Epidermal melanocyte (primary cell): ENCODE measurements around the gene SLC12A9.

Source experiments
- DNase-seq: peaks from one replicate; pipeline ENCODE4 v3.0.0; 2011; ENCODE audit warnings: low spot score; ENCODE audit not compliant: insufficient read length

Gene SLC12A9

DNA sequence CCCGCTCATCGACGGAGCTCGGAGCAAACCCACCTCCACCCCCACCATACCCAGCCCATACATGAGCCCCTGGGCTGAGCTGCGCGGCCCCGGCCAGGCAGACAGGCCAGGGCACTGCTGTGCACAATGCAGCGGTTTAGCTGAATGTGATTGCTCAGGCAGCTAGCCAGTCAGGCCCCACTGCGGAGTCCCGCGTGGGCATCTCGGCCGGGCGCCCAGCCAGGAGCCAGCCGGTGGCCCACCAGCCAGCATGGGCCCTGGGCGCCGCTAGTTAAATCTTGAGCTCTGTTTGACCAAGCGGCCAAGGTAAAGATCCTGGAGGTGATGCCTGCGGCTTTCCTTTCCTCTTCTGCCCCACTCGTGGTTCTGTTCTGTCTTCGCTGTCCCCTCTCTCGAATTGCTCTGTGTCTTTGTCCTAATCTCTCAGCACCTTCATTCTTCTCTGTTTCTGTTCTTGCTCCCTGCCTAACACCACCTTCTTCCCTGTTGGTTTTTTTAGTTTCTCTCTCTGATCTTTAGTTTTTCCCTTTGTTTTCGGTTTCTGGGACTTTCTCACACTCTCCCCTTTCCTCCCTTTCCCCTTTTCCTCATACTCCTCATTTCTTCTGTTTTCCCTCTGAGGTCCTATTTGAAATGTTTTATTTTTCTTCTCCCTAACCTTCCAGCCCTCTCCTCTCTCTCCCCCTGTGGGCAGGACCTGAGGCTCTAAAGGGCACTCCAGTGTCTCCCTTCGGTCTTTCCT is 30.4 kb downstream of the SLC12A9 start:
- no peak for DNase-seq

DNA sequence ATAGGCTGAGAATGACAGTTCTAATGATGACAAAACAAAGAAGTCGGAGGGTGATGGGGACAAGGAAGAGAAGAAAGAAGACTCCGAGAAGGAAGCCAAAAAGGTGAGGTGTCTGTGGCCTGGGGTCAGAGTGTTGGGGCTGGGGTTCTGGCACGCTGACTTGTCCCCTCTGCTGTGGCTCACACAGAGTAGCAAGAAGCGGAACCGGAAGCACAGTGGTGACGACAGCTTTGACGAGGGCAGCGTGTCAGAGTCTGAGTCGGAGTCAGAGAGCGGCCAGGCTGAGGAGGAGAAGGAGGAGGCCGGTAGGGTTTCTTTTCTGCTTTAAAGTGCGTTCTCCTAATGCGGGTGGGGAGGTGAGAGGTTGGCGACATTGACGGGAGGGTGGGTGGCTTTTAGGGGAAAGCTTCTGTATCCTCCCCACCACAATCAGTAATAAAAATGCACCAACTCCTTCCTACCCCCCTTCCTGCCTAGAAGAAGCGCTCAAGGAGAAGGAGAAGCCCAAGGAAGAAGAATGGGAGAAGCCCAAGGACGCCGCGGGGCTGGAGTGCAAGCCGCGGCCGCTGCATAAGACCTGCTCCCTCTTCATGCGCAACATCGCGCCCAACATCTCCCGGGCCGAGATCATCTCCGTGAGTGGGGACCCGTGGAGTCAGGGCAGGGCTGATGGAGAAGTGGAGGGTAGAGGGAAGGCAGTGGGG is 32.4 kb downstream of the SLC12A9 start:
- DNase-seq: no peak

DNA sequence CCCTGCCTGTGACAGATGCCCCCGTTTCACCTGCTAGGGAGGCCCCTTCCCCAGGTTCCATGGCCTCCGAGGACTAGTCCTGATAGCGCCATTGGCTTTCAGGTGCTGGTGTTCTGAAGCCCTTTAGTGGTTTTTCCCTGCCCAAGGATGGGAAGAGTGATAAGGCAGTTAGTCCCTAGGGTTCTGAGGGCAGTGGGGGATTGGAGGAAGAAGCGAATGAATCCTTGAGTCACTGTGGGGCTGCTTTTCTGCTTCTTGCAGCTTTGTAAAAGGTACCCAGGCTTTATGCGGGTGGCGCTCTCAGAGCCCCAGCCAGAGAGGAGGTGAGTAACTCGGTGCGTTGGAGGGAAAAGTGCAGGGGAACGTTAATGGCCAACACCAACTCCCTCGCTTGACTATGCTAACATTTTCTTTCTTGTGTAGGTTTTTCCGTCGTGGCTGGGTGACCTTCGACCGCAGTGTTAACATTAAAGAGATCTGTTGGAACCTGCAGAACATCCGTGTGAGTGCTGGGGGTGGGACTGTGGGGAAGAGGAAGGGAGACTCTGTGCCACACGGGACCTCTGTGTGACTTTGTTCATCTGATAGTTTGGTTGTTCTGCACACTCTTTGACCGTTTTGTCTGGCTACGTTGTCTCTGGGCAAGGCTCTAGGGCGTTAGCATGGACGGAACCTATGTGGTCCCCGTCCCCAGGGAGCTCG is 33.1 kb downstream of the SLC12A9 start:
- DNase-seq: no peak

DNA sequence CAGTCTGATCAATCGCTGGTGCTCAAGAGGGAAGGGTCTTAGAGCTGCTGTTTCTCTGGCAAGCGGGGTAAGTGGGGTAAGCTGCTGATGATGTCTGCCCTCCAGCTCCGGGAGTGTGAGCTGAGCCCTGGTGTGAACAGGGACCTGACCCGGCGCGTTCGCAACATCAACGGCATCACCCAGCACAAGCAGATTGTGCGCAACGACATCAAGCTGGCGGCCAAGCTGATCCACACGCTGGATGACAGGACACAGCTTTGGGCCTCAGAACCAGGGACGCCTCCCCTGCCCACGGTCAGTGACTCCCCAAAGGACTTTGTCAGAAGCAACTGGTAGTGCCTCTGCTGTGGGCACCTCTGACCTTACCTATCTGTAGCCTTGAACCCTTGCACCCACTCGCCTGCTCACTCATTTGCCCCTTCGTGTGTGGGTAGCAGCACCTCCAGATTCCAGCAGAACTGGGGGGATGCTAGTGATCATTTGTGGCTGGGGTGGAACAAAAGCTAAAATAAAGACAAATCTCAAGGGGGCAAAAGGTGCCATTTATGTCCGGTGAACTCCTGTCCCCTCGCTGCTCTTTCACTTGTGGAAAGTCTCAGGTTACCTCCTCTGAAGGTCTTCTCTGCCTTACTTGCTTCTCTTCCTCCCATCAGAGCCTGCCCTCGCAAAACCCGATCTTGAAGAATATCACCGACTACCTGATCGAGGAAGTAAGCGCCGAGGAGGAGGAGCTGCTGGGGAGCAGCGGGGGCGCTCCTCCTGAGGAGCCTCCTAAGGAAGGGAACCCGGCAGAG is 33.8 kb downstream of the SLC12A9 start:
- DNase-seq: no peak

DNA sequence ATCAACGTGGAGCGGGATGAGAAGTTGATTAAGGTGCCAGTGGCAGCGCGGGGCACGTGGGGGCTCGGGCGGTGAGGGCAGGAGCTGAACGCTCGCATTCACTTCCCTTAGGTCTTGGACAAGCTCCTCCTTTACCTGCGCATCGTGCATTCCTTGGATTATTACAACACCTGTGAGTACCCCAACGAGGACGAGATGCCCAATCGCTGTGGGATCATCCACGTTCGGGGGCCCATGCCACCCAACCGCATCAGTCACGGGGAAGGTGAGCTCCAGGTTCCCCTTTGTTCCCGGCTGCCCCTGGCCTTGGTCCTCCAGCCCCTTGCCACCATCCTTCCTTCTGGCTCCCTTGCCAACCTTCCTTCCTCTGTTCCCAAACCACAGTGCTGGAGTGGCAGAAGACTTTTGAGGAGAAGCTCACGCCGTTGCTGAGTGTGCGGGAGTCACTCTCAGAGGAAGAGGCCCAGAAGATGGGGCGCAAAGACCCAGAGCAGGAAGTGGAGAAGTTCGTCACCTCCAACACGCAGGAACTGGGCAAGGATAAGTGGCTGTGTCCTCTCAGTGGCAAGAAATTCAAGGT is 34.5 kb downstream of the SLC12A9 start:
- DNase-seq: no peak

DNA sequence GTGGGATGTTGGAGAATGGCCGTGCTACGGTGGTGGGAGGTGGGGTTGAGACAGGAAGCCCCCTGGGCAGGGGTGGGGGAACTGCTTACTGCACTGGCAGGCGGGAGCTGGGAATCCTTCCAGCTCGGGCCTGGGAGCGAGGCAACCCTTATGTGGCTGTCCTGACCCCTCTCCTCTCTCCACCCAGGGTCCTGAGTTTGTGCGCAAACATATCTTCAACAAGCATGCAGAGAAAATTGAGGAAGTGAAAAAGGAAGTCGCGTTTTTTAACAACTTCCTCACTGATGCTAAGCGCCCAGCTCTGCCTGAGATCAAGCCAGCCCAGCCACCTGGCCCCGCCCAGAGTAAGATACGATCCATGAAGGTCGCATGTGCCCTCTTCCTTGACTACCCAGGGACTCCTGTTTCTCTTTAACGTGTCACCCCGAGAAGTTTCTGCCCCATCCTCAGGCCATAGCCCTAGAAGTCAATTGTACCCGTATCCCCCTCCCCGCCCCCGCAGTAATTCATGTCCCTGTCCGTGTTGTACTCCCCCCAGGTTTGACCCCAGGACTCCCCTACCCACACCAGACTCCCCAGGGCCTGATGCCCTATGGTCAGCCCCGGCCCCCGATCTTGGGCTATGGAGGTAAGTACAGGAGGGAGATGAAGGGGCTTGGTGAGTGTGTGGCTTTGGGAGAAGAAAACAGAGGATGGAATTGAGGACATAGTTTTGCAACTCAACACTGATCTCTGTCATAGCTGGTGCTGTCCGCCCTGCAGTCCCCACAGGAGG is 35.2 kb downstream of the SLC12A9 start:
- no peak for DNase-seq

DNA sequence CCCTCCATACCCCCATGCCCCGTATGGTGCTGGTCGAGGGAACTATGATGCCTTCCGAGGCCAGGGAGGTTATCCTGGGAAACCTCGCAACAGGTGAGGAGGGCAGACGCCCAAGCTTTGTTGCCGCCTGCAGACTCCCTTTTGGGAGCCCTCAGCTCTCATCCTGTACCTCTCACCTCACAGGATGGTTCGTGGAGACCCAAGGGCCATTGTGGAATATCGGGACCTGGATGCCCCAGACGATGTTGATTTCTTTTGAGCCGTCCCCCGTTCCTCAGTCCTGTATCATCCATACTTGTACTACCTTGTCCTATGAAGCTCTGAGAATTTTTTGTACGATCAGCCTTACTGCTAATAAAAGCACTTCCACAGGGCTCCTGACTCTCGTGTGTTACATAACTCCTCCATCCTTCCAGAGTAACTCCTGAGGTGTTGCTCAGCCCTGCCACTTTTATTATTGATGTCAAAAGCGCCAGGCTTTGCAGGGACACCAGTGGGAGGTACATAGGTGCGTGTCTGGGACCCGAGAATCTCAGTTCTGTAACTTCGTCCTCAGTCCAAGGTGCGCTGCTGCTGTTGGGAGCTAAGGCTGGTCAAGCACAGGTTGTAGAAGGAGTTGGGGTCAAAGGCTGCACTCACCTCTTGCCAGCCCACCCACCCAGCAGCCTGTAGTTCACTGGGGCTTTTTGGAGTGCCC is 35.9 kb downstream of the SLC12A9 start:
- no peak for DNase-seq

DNA sequence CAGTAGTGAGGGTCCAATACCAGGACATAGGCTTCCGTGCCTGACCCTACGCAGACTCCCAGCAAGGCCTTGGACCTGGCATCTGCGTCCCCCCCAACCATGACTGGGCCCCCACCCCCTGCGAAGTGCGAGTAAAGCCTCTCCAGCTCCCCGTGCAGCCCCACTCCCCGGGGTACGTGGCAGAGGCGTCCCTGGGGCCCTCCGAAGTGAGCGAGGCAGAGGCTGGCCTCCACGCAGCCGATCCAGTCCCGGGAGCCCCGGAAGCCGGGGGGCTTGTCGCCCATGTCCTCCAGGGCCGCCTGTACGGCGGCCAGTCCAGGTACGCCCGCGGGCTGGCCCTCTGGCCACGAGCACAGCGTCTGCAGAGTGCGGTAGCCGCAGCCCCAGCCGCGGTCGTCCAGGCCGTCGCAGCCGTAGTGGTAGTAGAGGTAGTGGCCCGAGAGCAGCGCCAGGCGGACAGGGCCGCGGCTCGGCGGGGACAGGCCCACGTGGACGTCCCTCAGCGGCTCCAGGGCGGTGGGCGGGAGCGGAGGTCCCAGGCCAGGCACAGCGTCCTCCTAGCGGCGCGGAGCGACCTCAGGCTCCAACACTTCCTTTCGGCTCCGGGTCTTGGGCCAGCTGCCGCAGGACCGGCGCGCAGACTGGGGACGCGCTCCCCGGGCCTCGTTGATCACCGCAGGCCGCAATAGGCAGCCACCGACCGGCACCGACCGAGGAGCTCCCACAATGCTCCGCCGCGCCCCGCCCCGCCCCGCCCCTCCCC is 36.7 kb downstream of the SLC12A9 start, which contains the start of gene UFSP1:
UFSP1 (minus strand) TSS at position 728 of the 763 bp plus-strand sequence; CDS start at position 284, 444 bp downstream.
- DNase-seq: no peak

DNA sequence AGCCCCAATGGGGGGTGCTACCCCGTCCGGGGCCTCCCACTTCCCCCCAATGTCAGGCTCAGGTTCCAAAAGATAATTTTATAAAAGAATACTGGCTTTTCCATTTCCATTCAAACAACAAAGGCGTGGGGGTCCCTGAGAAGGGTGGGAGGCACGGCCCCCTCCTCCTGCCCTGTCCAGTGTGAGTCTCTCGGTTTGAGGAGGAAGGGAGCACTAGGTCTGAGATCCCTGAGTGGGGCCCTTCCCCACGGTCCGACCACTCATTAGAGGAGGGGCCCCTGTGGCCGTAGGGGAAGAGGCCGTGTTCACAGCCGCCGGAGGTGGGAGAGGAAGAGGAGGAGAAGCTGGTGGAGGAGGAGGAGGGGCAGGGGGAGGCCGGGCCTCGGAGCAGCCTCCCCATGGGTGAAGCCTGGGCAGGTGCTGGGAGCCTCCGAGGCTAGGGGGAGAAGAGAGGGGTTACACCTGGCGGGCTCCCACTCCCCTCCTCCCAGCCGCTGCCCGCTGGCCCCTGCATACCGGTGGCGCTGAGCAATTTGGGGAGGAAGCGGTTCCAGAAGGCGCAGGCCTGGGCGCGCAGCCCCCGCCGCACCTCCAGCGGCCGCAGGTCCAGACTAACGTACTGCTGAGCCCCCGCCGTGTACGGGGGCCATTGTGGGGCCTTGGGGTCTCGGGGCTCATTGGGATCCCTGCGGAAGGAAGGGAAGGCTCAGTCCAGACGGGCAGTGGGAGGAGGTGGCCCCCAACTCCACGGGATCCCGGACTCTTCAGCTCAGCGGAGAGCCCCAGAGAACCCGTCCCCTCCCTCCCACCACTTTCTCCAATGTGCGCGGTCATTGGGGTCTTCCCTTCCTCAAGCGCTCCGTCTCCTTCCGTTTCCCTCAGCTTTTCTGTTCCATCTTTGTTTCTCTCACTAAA is 38.4 kb downstream of the SLC12A9 start:
- DNase-seq: no peak

DNA sequence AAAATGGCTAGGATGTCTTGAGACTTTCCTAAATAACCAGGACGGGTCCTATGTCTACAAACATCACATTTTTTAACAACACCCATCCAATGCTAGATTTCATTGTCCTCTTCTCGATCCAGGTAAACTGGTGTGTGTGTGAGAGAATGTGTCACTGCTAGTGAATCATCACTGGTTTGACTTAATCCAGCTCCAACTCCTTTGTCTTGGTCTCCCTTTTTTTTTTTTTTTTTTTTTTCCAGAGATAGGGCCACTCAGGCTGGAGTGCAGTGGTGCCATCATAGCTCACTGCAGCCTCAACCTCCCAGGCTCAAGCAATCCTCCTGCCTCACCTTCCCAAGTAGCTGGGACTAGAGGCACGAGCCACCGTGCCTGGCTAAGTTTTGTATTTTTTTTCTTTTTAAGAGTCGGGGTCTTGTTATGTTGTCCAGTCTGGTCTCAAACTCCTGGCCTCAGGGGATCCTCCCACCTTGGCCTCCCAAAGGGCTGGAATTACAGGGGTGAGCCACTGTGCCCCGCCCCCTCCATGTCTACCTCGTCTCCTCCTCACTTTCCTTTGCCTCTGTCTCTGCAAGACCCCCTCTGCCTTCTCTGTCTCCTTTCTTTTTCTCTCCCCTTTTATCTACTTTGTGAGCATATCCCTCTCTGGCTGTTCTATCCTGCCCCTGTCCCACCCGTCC is 39.2 kb downstream of the SLC12A9 start:
- no peak for DNase-seq

DNA sequence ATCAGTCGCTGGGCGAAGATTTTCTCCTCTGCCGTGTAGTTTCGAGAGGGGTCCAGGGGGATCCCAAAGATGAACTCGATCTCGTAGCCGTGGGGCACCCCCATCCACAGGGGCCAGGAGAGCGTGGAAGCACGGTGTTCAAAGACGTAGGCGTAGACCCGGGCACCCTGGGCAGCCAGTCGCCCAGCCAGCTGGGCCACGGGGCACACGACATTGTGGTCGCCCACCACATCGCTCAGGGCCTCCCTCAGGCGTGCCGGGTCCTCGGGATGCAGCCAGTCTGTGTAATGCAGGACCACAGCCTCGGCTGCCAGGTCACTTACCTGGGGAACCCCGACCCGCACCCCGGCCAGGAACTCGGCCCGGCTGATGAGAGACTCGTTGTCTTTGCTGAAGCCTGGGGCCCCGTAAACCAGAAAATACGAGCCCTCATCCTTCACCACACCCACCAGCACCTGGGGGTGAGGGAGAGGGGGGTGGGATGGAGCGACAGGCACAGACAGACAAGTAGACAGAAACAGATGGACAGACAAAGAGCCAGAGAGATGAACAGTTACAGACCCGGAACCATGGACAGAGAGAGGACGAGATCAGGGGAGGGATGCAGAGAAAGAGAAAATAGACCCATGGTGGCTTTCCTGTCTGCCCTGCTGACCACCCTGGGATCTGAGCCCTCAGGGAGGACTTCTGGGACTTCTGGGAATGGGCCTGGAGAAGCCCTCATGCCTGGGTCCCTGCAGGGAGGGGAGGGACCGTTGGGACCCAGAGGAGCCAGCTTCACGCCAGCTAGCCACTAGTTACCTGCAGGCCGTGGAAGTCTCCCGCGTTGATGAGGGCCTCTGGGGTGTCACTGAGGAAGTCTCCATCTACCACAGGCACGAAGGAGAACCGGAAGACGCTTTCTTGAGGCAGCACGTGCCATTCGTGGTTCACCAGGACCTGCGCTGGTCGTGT is 40.1 kb downstream of the SLC12A9 start:
- DNase-seq: no peak

DNA sequence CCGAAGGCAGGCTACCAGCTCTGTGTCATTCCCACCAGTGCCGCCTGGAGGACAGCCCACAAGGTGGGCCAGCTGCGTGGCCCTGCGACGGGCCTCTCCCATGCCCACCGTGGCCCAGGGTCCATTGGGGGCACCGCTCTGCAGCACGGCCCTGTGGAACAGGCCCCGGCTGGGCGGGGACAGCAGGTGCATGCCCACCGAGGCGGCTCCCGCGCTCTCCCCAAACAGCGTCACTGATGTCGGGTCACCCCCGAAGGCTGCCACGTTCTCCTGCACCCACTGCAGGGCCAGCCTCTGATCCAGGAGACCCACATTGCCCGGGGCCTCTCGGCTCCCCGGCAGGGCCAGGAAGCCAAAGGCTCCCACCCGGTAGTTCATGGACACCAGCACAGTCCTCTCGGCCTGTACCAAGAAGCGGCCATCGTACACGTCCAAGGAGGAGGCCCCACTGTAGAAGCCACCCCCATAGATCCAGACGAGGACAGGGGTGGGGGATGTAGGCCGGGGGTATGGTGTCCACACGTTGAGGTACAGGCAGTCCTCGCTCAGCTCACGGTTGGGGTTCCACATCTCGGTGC is 40.9 kb downstream of the SLC12A9 start:
- no peak for DNase-seq

DNA sequence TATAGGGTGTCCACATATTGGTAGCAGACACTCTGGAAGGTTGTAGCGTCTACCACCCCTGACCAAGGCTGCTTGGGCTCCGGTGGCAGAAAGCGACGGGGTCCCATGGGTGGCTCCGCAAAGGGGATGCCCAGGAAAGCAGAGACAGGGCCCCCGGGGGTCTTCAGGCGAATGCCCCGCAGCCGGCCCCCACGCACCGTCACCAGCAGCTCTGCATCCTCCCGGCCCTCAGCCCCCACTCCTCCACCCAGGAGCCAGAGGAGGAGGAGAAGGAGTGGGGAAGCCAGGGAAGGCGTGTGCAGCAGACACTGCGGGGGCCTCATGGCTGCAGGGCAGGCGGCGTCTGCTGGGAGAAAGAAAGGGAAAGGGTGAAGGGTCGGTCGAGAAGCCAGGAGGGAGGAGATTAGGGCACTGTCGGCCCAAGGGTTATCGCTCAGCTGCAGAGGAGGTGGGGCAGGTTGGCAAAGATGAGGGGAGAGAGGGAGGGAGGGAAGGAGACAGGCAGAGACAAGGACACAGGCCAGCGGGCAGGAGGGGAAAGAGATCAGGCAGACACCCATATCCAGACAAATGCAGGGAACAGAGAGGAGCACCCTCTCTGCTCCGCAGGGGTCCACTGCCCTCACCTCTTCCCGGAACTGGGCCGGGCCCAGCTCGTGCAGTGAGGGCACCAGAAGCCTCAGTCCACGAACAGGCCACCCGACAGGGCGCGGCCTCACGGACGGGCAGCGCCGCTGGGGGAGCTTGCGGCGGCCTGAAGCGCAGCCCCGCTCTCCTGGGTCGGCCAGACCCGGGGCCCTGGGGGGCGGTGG is 41.6 kb downstream of the SLC12A9 start:
- DNase-seq: no peak

DNA sequence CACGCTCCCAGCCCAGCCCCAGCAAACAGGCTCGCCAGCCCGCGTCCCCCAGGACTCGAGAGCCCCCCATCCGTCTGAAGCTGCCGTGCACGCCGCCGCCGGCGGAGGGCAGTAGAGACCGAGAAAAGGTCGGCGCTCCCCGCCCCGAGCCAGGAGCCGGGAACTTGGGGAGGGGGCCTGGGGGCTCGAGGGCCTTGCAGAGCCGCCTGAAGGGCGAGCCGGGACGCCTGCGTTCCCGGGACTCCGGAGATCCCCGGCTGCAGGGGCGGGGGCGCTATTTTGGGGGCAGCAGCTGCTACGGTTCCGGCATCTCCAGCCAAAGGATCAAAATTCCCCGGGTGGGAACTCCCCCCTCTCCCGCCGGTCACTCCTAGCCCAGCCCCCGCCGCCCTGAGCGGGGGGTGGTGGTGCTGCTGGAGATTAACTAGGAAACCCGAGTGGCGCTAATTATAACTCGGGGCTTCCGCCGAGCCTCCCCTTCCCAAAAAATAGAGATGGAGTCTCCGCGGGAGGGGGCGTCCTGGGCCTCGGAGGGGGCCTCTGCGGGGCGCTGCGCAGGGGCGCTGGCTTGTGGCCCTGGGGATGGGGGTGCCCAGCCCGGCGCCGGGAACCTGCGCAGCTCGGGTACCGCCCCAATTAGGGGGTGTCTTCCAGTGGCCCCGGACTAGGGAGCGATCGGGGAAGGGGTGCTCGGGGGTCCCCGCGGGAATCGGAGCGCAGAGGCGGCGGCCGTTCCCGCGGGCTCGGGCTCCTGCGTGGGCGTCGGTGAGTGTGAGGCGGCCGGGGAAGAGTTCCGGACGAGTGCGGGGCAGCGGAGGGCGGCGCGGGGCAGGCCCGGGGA is 42.6 kb downstream of the SLC12A9 start:
- no peak for DNase-seq
